ENCODE measurements around the gene VN1R5. TPM values are rescaled to one million over a fixed set of nuclear protein-coding genes. Genes with fewer than 3 reads are reported as not detected.

Gene VN1R5
- total and polyA plus RNA-seq, 2 of the 4 experiments (the other 2 are of a cell fraction), result not detected

- no peak overlapping the region for H2BK5ac ChIP-seq (ENCODE audit: low read depth, low read length, poor library complexity, severe bottlenecking)
- H2AK5ac ChIP-seq (ENCODE audit: low read depth, low read length), result no peak overlapping the region
- H3K4me3 ChIP-seq (ENCODE audit: insufficient read depth, low read depth, low read length), result no peak overlapping the region
- no peak overlapping the region for H2BK15ac ChIP-seq (ENCODE audit: low read depth, low read length)
- H2BK120ac ChIP-seq (ENCODE audit: low read depth, low read length), result no peak overlapping the region
- no peak overlapping the region for H3K18ac ChIP-seq (ENCODE audit: low read depth, low read length)
- CTCF ChIA-PET, result no interaction called here
- no peak overlapping the region for H3K4ac ChIP-seq (ENCODE audit: low read depth, low read length)
- ATAC-seq (ENCODE audit: low read depth), result no peak
- no TSS peak for BruUV-seq (replicated peaks)
- H2AK9ac ChIP-seq (replicated peaks; ENCODE audit: low read depth, low read length, poor library complexity), result no peak overlapping the region
- H3K14ac ChIP-seq (replicated peaks; ENCODE audit: low read depth, low read length), result no peak overlapping the region
- H3K9me1 ChIP-seq (ENCODE audit: insufficient read depth, low read length), result peaks cover 8% of the 10 kb centered on the region; the same call in 1 of the 2 replicates
- H3K27ac ChIP-seq (ENCODE audit: insufficient read depth, low read length), result no peak overlapping the region
- H3K4me1 ChIP-seq (ENCODE audit: control insufficient read depth, insufficient read depth, low read length), result peaks cover 10% of the 10 kb centered on the region
- TF ChIP-seq CTCF (conservative IDR thresholded peaks at IDR 0.05; ENCODE audit: low read depth, low read length) (no peak), MXI1 (IDR thresholded peaks at IDR 0.05; ENCODE audit: borderline replicate concordance, low read depth, low read length) (no peak), MAFK (IDR thresholded peaks at IDR 0.05; ENCODE audit: low read depth, low read length) (no peak), RFX5 (IDR thresholded peaks at IDR 0.05; ENCODE audit: low read depth, low read length) (no peak), RAD21 (IDR thresholded peaks at IDR 0.05; ENCODE audit: low read length) (no peak), RCOR1 (IDR thresholded peaks at IDR 0.05; ENCODE audit: insufficient replicate concordance, low read length) (no peak), FOS (IDR thresholded peaks at IDR 0.05; ENCODE audit: low read depth, low read length) (no peak), CEBPB (IDR thresholded peaks at IDR 0.05; ENCODE audit: low read depth, low read length) (no peak), MAZ (IDR thresholded peaks at IDR 0.05; ENCODE audit: borderline replicate concordance, low read depth, low read length) (no peak), BHLHE40 (IDR thresholded peaks at IDR 0.05; ENCODE audit: low read depth, low read length) (no peak), SMC3 (IDR thresholded peaks at IDR 0.05; ENCODE audit: low read depth, low read length) (no peak), ELK1 (IDR thresholded peaks at IDR 0.05; ENCODE audit: borderline replicate concordance, low read depth, low read length) (no peak), USF2 (IDR thresholded peaks at IDR 0.05; ENCODE audit: low read depth, low read length) (no peak), POLR2A (IDR thresholded peaks at IDR 0.05; ENCODE audit: low read depth, low read length) (no peak), CHD1 (IDR thresholded peaks at IDR 0.05; ENCODE audit: low read depth, low read length) (no peak)
- H3K56ac ChIP-seq (ENCODE audit: extremely low read depth, insufficient read depth, low read length), result no peak overlapping the region
- no peak overlapping the region for H4K8ac ChIP-seq (ENCODE audit: low read depth in 2 of 2, low read length in 2 of 2)
- WGBS, 2 experiments (ENCODE audit: extremely low coverage in 2 of 2, insufficient read length in 1 of 2), result 79% methylated on average over 7 of the region's 17 CpGs; no CpG with 5 or more reads in 1 of the 2 experiments
- no peak overlapping the region for H4K5ac ChIP-seq (ENCODE audit: low read depth, low read length)
- H3K4me2 ChIP-seq (ENCODE audit: low read depth, low read length), result no peak overlapping the region
- no peaks in the 10 kb centered on the region for H3K27me3 ChIP-seq (ENCODE audit: control insufficient read depth, insufficient read depth, low read length)
- H3K79me1 ChIP-seq (ENCODE audit: low read depth in 1 of 2, low read length in 2 of 2), result no peaks in the 10 kb centered on the region
- dilution Hi-C loops (cut with HindIII; ENCODE audit: low sequenced_read_pairs, unreplicated experiment), result no loop called here
- no peak overlapping the region for H3K23ac ChIP-seq (ENCODE audit: low read depth, low read length)
- intact Hi-C loops (cut with micrococcal nuclease), result loop anchor here (10.0 kb wide), 1 partner anchor 187 kb away; the partner anchor contains the start of gene ZNF669
- peaks cover 2% of the 10 kb centered on the region; the same call in 1 of the 2 replicates for H3K9me3 ChIP-seq (ENCODE audit: control insufficient read depth, insufficient read depth, low read length)
- no peak overlapping the region for H4K91ac ChIP-seq (ENCODE audit: insufficient read depth, low read depth, low read length)
- H4K20me1 ChIP-seq (ENCODE audit: insufficient read depth, low read length), result peaks cover 4% of the 10 kb centered on the region; the same call in 1 of the 2 replicates
- in situ Hi-C loops (cut with MboI; ENCODE audit: low sequenced_read_pairs), result no loop called here
- peak overlapping the region; percentile 70 for H2AFZ ChIP-seq (replicated peaks; ENCODE audit: low read length, poor library complexity)
- POLR2A ChIA-PET (ENCODE audit: unreplicated experiment), result no interaction called here
- DNase-seq, result no peak
- no peak overlapping the region for H2BK20ac ChIP-seq (ENCODE audit: low read depth, low read length)
- H3K9ac ChIP-seq (ENCODE audit: low read depth, low read length), result no peak overlapping the region
- H3K36me3 ChIP-seq (ENCODE audit: control insufficient read depth, insufficient read depth, low read length), result no peaks in the 10 kb centered on the region
Observed at GRCh38 chr1:247291833-247292561, 36.1 kb downstream of the VN1R5 start.
